IMR-90 (cell line): ENCODE data around the gene AHNAK2. TPM values are rescaled to one million over a fixed set of nuclear protein-coding genes. Genes with fewer than 3 reads are reported as not detected.

Experiments used
- ATAC-seq: fragments of 200-7000 bp; cut with Tn5 transposase; 2 replicates; pipeline ENCODE4 v1.9.1; 2020; ENCODE audit warnings: low read depth, mild to moderate bottlenecking, moderate library complexity
- BruUV-seq: library from RNA; stranded (reverse); fragments of 400-500 nt; replicated peaks from 2 replicates; lab custom pipeline; 2021; lab: Mats Ljungman, UMichigan
- CTCF ChIA-PET: fragments of 300-600 bp; formaldehyde crosslinking; extraction: SDS; loops from one replicate; lab custom pipeline; 2021; ENCODE audit warnings: antibody characterized with exemption; lab: Yijun Ruan, JAX
- POLR2A ChIA-PET: fragments of 300-600 bp; sonication (Branson Sonifier 250); formaldehyde crosslinking; loops from one replicate; lab custom pipeline; 2022; ENCODE audit warnings: antibody characterized with exemption; ENCODE audit not compliant: unreplicated experiment; lab: Charles Lee
- DNase-seq: peaks from one replicate; pipeline ENCODE4 v3.0.0; 2013
- H2AFZ ChIP-seq: replicated peaks from 2 replicates; pipeline ENCODE3; 2013; ENCODE audit warnings: low read length, mild to moderate bottlenecking; ENCODE audit not compliant: poor library complexity
- H2AK5ac ChIP-seq: 2 replicates; pipeline ENCODE4 v1.6.1; 2013; ENCODE audit warnings: low read depth, low read length, inconsistent platforms
- H2AK9ac ChIP-seq: replicated peaks from 2 replicates; pipeline ENCODE3; 2013; ENCODE audit warnings: mild to moderate bottlenecking, low read depth, low read length, moderate library complexity; ENCODE audit not compliant: poor library complexity
- H2BK120ac ChIP-seq: 2 replicates; pipeline ENCODE4 v1.6.1; 2013; ENCODE audit warnings: low read depth, low read length, inconsistent platforms
- H2BK15ac ChIP-seq: 3 replicates; pipeline ENCODE4 v1.6.1; 2013; ENCODE audit warnings: low read depth, low read length, inconsistent platforms
- H2BK20ac ChIP-seq: 2 replicates; pipeline ENCODE4 v1.6.1; 2013; ENCODE audit warnings: low read depth, mild to moderate bottlenecking, inconsistent platforms, low read length, moderate library complexity
- H2BK5ac ChIP-seq: 2 replicates; pipeline ENCODE4 v1.6.1; 2013; ENCODE audit warnings: mild to moderate bottlenecking, low read depth, low read length, inconsistent platforms; ENCODE audit not compliant: poor library complexity, severe bottlenecking
- H3K14ac ChIP-seq: replicated peaks from 2 replicates; pipeline ENCODE4 v1.6.1; 2013; ENCODE audit warnings: low read depth, low read length, inconsistent platforms
- H3K18ac ChIP-seq: 2 replicates; pipeline ENCODE4 v1.6.1; 2013; ENCODE audit warnings: low read depth, low read length, control low read depth
- H3K23ac ChIP-seq: 2 replicates; pipeline ENCODE4 v1.6.1; 2013; ENCODE audit warnings: low read depth, low read length, inconsistent platforms
- H3K27ac ChIP-seq: 2 replicates; pipeline ENCODE4 v1.5.1; 2013; ENCODE audit warnings: mild to moderate bottlenecking, control low read depth, low read length; ENCODE audit not compliant: insufficient read depth
- H3K27me3 ChIP-seq: 2 replicates; pipeline ENCODE4 v1.6.1; 2013; ENCODE audit warnings: low read length; ENCODE audit not compliant: control insufficient read depth, insufficient read depth
- H3K36me3 ChIP-seq: 2 replicates; pipeline ENCODE4 v1.6.1; 2013; ENCODE audit warnings: low read length, mixed read lengths; ENCODE audit not compliant: control insufficient read depth, insufficient read depth
- H3K4ac ChIP-seq: 2 replicates; pipeline ENCODE4 v1.6.1; 2013; ENCODE audit warnings: low read depth, low read length, inconsistent platforms
- H3K4me1 ChIP-seq: 2 replicates; pipeline ENCODE4 v1.6.1; 2013; ENCODE audit warnings: low read length, mixed read lengths; ENCODE audit not compliant: control insufficient read depth, insufficient read depth
- H3K4me2 ChIP-seq: 2 replicates; pipeline ENCODE4 v1.6.1; 2013; ENCODE audit warnings: low read depth, mild to moderate bottlenecking, control low read depth, low read length, moderate library complexity
- H3K4me3 ChIP-seq: 2 replicates; pipeline ENCODE4 v1.5.1; 2013; ENCODE audit warnings: low read depth, mild to moderate bottlenecking, control low read depth, low read length, moderate library complexity; ENCODE audit not compliant: insufficient read depth
- H3K56ac ChIP-seq: 2 replicates; pipeline ENCODE4 v1.6.1; 2013; ENCODE audit warnings: low read length, inconsistent platforms; ENCODE audit not compliant: insufficient read depth; ENCODE audit errors: extremely low read depth
- H3K79me1 ChIP-seq, 2 experiments: 2 replicates each; pipeline ENCODE4 v1.6.1; 2013; ENCODE audit warnings: low read length in 2 of 2, inconsistent platforms in 1 of 2, low read depth in 1 of 2
- H3K9ac ChIP-seq: 2 replicates; pipeline ENCODE4 v1.6.1; 2013; ENCODE audit warnings: low read depth, low read length, control low read depth
- H3K9me1 ChIP-seq: 2 replicates; pipeline ENCODE4 v1.6.1; 2013; ENCODE audit warnings: low read length, inconsistent platforms; ENCODE audit not compliant: insufficient read depth
- H3K9me3 ChIP-seq: 2 replicates; pipeline ENCODE4 v1.6.1; 2013; ENCODE audit warnings: low read length; ENCODE audit not compliant: control insufficient read depth, insufficient read depth
- H4K20me1 ChIP-seq: 2 replicates; pipeline ENCODE4 v1.6.1; 2013; ENCODE audit warnings: low read length, inconsistent platforms; ENCODE audit not compliant: insufficient read depth
- H4K5ac ChIP-seq: 2 replicates; pipeline ENCODE4 v1.6.1; 2013; ENCODE audit warnings: mild to moderate bottlenecking, low read depth, low read length, control low read depth
- H4K8ac ChIP-seq, 2 experiments: 2 replicates each; pipeline ENCODE4 v1.6.1; 2013; ENCODE audit warnings: low read depth in 2 of 2, low read length in 2 of 2, control low read depth in 1 of 2, inconsistent platforms in 1 of 2
- H4K91ac ChIP-seq: 2 replicates; pipeline ENCODE4 v1.6.1; 2013; ENCODE audit warnings: low read depth, low read length, inconsistent platforms; ENCODE audit not compliant: insufficient read depth
- BHLHE40 ChIP-seq: fragments of 150-350 bp; IDR thresholded peaks from 2 replicates; pipeline ENCODE4 v1.6.1; 2016; ENCODE audit warnings: mild to moderate bottlenecking, low read depth, low read length
- CEBPB ChIP-seq: IDR thresholded peaks from 2 replicates; pipeline ENCODE4 v1.6.1; 2012; ENCODE audit warnings: low read depth, low read length, improper control_type of control experiment
- MAFK ChIP-seq: IDR thresholded peaks from 2 replicates; pipeline ENCODE4 v1.6.1; 2012; ENCODE audit warnings: low read depth, low read length, improper control_type of control experiment
- MAZ ChIP-seq: IDR thresholded peaks from 2 replicates; pipeline ENCODE4 v1.6.1; 2012; ENCODE audit warnings: low read depth, mild to moderate bottlenecking, low read length, improper control_type of control experiment, moderate library complexity, borderline replicate concordance
- MXI1 ChIP-seq: IDR thresholded peaks from 2 replicates; pipeline ENCODE4 v1.6.1; 2012; ENCODE audit warnings: low read depth, mild to moderate bottlenecking, low read length, moderate library complexity, borderline replicate concordance
- RAD21 ChIP-seq: IDR thresholded peaks from 2 replicates; pipeline ENCODE4 v1.6.1; 2012; ENCODE audit warnings: low read length, improper control_type of control experiment
- RCOR1 ChIP-seq: IDR thresholded peaks from 2 replicates; pipeline ENCODE4 v1.6.1; 2012; ENCODE audit warnings: mild to moderate bottlenecking, low read length, improper control_type of control experiment; ENCODE audit not compliant: insufficient replicate concordance
- WGBS, 2 experiments: methylation state at CpG; one replicate each; pipeline versions ENCODE4 v1.1.5 to v1.1.7; 2013; ENCODE audit warnings: missing lambda C conversion rate in 2 of 2; ENCODE audit not compliant: insufficient read length in 1 of 2; ENCODE audit errors: extremely low coverage in 2 of 2; 5-methylcytosine and 5-hydroxymethylcytosine counted together
- dilution Hi-C: fragments of 300-500 bp; cut with HindIII; formaldehyde crosslinking; loops from one replicate; pipeline ENCODE4 v1.14.3; 2018; ENCODE audit warnings: low sequenced_read_pairs; ENCODE audit not compliant: unreplicated experiment
- in situ Hi-C: fragments of 300-500 bp; cut with MboI; formaldehyde crosslinking; loops from 3 replicates; pipeline ENCODE4 v1.14.3; 2019; ENCODE audit warnings: low sequenced_read_pairs, inconsistent platforms, mixed read lengths
- intact Hi-C: fragments of 100-400 bp; cut with micrococcal nuclease; formaldehyde crosslinking; loops from 2 replicates; pipeline ENCODE4 v1.10.0; 2022
- polyA plus RNA-seq, 3 experiments: library from polyadenylated mRNA; depleted of rRNA; stranded (reverse); fragments of >200 nt; gene quantifications; 2 replicates each; pipeline ENCODE4 v1.2.3, GENCODE V29; 2012; ENCODE audit warnings: low replicate concordance in 1 of 3
- total RNA-seq: library from RNA; depleted of rRNA; stranded (reverse); fragments of >200 nt; gene quantifications from 2 replicates; pipeline ENCODE4 v1.2.3, GENCODE V29; 2012
- TF ChIP-seq, protein P1 (sequence below): fragments of 150-350 bp; IDR thresholded peaks from 2 replicates; pipeline ENCODE4 v1.6.1; 2017; ENCODE audit warnings: mild to moderate bottlenecking, antibody characterized with exemption, low read length, low read depth

The AHNAK2 gene
- total and polyA plus RNA-seq, 2 of the 4 experiments (the other 2 are of a cell fraction), result 2.6 to 7.9 TPM

DNA sequence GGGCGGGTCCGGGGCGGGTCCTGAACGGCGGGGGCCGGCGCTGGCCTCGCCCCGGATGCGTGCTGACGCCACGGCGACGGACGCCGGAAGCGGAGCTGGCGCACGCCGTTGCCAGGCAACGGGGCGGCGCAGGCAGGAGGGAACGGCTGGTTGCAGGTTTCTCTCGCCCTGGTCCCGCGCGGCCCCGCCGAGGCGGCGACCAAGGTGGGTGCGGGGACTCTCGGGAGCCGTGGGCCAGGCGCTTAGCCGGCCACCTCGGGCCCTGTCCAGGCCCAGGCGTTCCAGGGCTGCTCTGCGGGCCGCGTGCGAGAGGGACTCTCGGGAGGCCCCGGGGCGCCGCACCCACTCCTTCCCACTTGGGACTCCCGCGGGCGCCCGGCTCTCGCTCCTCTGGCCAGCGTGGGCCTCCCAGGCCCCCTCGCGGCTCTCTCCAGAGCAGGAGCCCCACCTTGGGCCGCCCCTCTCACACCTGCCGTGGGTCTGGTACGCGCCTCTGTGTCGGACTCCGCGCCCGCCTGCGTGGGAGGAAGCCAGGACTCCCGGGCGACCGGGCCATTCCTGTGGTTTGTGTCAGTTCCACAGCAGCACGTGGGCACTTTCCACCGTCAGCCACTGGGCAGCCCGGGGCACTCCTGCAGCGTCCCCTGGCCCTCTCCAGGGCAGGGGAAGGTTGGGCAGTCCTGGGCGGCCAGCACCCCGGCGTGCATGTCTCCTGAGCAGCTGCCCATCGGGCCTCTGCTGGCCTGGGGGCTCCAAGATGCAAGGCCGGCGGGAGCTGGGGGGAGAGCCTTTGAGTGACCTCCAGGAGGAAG is 7.7 kb upstream of the AHNAK2 start, which contains the start of gene CLBA1:
Gene CLBA1 (plus strand): TSS at position 114 of the 812 bp plus-strand sequence. CDS start 644 bp downstream, at position 758.
- Histone ChIP-seq H3K23ac (peak within 1 kb of the TSS; percentile 59; the same call in 1 of the 2 replicates), H3K4ac (no peak within 1 kb of the TSS; the same call in 1 of the 2 replicates), H3K4me1 (peaks cover 3% of the 10 kb centered on the region; the same call in 1 of the 2 replicates), H3K36me3 (no peaks in the 10 kb centered on the region), H4K91ac (no peak within 1 kb of the TSS; the same call in 1 of the 2 replicates), H2AFZ (peak within 1 kb of the TSS; percentile 96), H2BK20ac (no peak within 1 kb of the TSS), H3K27ac (no peak within 1 kb of the TSS; the same call in 1 of the 2 replicates), H3K27me3 (no peaks in the 10 kb centered on the region), H3K79me1 (peaks cover 0 to 9% of the 10 kb centered on the region in 2 experiments; a peak in 1 of 4 replicates), H4K5ac (no peak within 1 kb of the TSS), H2BK5ac (no peak within 1 kb of the TSS), H3K9me1 (0 out of 2 replicates have a peak, but pooled peaks cover 2% of the 10 kb centered on the region), H3K14ac (0 out of 2 replicates have a peak within 1 kb of the TSS, but pooled peaks have one; percentile 29), H4K8ac (peak within 1 kb of the TSS; percentile 84 to 90; a peak in 2 of 4 replicates), H3K4me3 (peak within 1 kb of the TSS; percentile 71), H3K9me3 (no peaks in the 10 kb centered on the region), H3K9ac (peak within 1 kb of the TSS; percentile 6), H4K20me1 (peaks cover 4% of the 10 kb centered on the region; the same call in 1 of the 2 replicates), H2AK5ac (peak within 1 kb of the TSS; percentile 50; the same call in 1 of the 2 replicates), H3K18ac (no peak within 1 kb of the TSS), H2BK15ac (no peak within 1 kb of the TSS), H3K56ac (no peak within 1 kb of the TSS), H2BK120ac (no peak within 1 kb of the TSS), H3K4me2 (peak within 1 kb of the TSS; percentile 84), H2AK9ac (peak within 1 kb of the TSS; percentile 93)
- TF ChIP-seq MXI1, result peak; percentile 80; the same call in 1 of the 2 replicates
- no peak for TF ChIP-seq MAFK
- TF ChIP-seq, protein P1, sequence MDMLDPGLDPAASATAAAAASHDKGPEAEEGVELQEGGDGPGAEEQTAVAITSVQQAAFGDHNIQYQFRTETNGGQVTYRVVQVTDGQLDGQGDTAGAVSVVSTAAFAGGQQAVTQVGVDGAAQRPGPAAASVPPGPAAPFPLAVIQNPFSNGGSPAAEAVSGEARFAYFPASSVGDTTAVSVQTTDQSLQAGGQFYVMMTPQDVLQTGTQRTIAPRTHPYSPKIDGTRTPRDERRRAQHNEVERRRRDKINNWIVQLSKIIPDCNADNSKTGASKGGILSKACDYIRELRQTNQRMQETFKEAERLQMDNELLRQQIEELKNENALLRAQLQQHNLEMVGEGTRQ, result peak; percentile 92
- TF ChIP-seq CEBPB, result peak; percentile 73
- TF ChIP-seq RCOR1, result no peak
- peak; percentile 83 for TF ChIP-seq MAZ
- no peak; the same call in 1 of the 2 replicates for TF ChIP-seq RAD21
- TF ChIP-seq BHLHE40, result peak; percentile 87
- WGBS, 2 experiments, result 0% methylated on average over 49 of the region's 77 CpGs; no CpG with 5 or more reads in 1 of the 2 experiments
- ATAC-seq (peak; percentile 98), DNase-seq (peak; percentile 87)
- ChIA-PET CTCF (interaction anchor here (1.5 kb wide), 1 partner anchor 59 kb away, joined by 3 read pairs; no protein-coding TSS in a partner anchor), POLR2A (interaction anchor here (0.6 to 1.0 kb wide), 7 partner anchors 16 to 288 kb away, joined by 3 to 9 read pairs (median 3); partner anchors contain the start of gene CDCA4)
- dilution Hi-C loops (no loop called here), in situ Hi-C loops (no loop called here), intact Hi-C loops (no loop called here)
- no TSS peak for BruUV-seq
